Uterus (tissue), 2 donors: ENCODE data around the gene CRTAC1.

Experiments
- POLR2A ChIP-seq, 2 donors: fragments of 450-650 bp; IDR thresholded peaks; one replicate each; pipeline ENCODE4 v1.6.1; 2016; ENCODE audit warnings: antibody characterized with exemption in 2 of 2, mild to moderate bottlenecking in 1 of 2, moderate library complexity in 1 of 2
- TF ChIP-seq, protein P1 (sequence below), 4 experiments: fragments of 200-600 bp in 2 of 4; fragments of 450-650 bp in 2 of 4; sonication (generic) in 2 of 4; IDR thresholded peaks; one replicate each; pipeline ENCODE4 v1.5.1; 2016 to 2019; ENCODE audit warnings: antibody characterized with exemption in 4 of 4, mild to moderate bottlenecking in 2 of 4, moderate library complexity in 1 of 4

DNA sequence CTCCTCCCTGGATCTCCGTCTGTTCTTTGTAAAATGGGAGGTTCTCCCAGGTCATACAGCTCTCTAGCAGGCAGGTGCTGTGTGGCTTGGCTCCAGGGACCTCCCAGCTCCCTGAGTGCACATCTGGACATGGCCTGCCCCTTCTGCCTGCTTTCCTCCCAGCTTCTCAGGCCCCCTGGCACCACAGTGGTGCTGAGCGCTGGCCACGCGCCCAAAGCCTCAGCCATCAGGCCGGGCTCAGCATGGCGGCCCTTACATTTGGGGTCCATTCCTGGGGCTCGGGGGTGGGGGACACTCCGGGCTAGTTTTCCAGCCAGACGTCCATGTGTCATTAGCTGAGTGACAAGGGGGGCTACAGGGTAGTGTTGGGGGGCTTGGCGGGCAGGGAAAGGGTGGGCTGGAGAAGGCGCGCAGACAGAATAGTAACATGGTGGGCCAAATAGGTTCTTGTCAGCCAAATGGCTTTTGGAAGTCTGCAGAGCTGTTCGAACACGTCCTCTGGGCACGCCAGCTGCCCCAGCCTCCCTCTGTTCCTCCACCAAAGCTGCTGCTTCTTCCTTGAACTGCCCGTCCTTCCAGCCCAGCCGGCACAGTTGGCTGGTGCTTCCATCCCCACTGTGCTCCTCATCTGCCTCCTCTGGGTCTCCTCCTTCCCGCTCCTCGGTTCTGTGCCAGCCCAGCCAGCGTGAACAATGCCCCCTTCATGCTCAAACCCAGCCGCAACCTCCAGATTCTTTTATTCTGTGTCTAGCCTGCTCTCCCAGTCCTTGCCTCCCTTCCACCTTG is 114.9 kb downstream of the CRTAC1 start:
- TF ChIP-seq, protein P1, sequence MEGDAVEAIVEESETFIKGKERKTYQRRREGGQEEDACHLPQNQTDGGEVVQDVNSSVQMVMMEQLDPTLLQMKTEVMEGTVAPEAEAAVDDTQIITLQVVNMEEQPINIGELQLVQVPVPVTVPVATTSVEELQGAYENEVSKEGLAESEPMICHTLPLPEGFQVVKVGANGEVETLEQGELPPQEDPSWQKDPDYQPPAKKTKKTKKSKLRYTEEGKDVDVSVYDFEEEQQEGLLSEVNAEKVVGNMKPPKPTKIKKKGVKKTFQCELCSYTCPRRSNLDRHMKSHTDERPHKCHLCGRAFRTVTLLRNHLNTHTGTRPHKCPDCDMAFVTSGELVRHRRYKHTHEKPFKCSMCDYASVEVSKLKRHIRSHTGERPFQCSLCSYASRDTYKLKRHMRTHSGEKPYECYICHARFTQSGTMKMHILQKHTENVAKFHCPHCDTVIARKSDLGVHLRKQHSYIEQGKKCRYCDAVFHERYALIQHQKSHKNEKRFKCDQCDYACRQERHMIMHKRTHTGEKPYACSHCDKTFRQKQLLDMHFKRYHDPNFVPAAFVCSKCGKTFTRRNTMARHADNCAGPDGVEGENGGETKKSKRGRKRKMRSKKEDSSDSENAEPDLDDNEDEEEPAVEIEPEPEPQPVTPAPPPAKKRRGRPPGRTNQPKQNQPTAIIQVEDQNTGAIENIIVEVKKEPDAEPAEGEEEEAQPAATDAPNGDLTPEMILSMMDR (IDR thresholded peaks at IDR 0.05): no peak
- no peak for TF ChIP-seq POLR2A (IDR thresholded peaks at IDR 0.05)
